ENCODE measurements around the gene PTPA. TPM values are rescaled to one million over a fixed set of nuclear protein-coding genes. Genes with fewer than 3 reads are reported as not detected.

The PTPA gene
- total and polyA plus RNA-seq, 9 of the 15 experiments (the other 6 are each of a cell fraction or from before 2014, with no cell fraction given): 1.7 to 121 (median 72.6) TPM

GRCh38 chr9:129102095-129102525 lies 9.1 kb upstream of the PTPA start:
- in situ Hi-C loops (cut with MboI): no loop called here
- ChIA-PET CTCF (ENCODE audit: low intra/inter-chr PET ratio) (no interaction called here), POLR2A (interaction anchor here (0.6 to 1.4 kb wide), 2 partner anchors 8 to 21 kb away, joined by 3 read pairs; partner anchors contain the start of genes CRAT and DOLPP1)
- peak; percentile 35 to 81 (median 58) for DNase-seq (ENCODE audit: extremely low read depth in 1 of 4, low spot score in 3 of 4)
- intact Hi-C loops (cut with micrococcal nuclease): no loop called here
- Histone ChIP-seq H4K20me1 (replicated peaks; ENCODE audit: control insufficient read depth, insufficient read depth, low read length) (no peaks in the 10 kb centered on the region), H3K79me2 (ENCODE audit: control insufficient read depth, insufficient read depth, low read length) (no peaks in the 10 kb centered on the region), H3K27me3 (ENCODE audit: control insufficient read depth in 2 of 2, insufficient read depth in 2 of 2, low read length in 2 of 2) (no peaks in the 10 kb centered on the region), H3K4me3 (no peak overlapping the region), H3K36me3 (ENCODE audit: control insufficient read depth, insufficient read depth, low read length) (no peaks in the 10 kb centered on the region), H3K9ac (ENCODE audit: insufficient read depth in 1 of 2, low read depth in 2 of 2, low read length in 2 of 2) (peak overlapping the region in 1 of 2 experiments; percentile 72; a peak in 2 of 4 replicates), H3K4me2 (ENCODE audit: insufficient read depth, low read length) (no peak overlapping the region), H2AFZ (ENCODE audit: low read depth, low read length) (no peak overlapping the region), H3K9me1 (ENCODE audit: control insufficient read depth, insufficient read depth, low read length) (peaks cover 3% of the 10 kb centered on the region), H3K27ac (ENCODE audit: extremely low read depth, low read depth, low read length) (no peak overlapping the region), H3K4me1 (replicated peaks in 1 of 2; ENCODE audit: control insufficient read depth in 2 of 2, insufficient read depth in 2 of 2, low read length in 2 of 2) (peaks cover 14 to 34% of the 10 kb centered on the region in 2 experiments), H3K9me3 (replicated peaks; ENCODE audit: control insufficient read depth, insufficient read depth, low read depth, low read length) (no peaks in the 10 kb centered on the region)
- 27% methylated on average over 6 of the region's 13 CpGs for WGBS (ENCODE audit: insufficient coverage, low coverage, missing lambda C conversion rate)
- no TSS peak for BruUV-seq (replicated peaks)
- FAIRE-seq: peak; percentile 52
- ATAC-seq: peak; percentile 57
- TF ChIP-seq ETV6 (IDR thresholded peaks at IDR 0.05; ENCODE audit: borderline replicate concordance in 1 of 2, low read depth in 2 of 2, low read length in 1 of 2) (no peak), ETV6 (CRISPR knock-in tag; IDR thresholded peaks at IDR 0.05; ENCODE audit: borderline replicate concordance) (no peak), MTA3 (IDR thresholded peaks at IDR 0.05; ENCODE audit: borderline replicate concordance) (0 out of 2 replicates have a peak, but pooled peaks have one; percentile 20), ZNF511 (CRISPR knock-in tag; IDR thresholded peaks at IDR 0.05) (no peak), MAFG (tag; conservative IDR thresholded peaks at IDR 0.05) (no peak), HMGN3 (IDR thresholded peaks at IDR 0.05; ENCODE audit: borderline replicate concordance, extremely low read depth, insufficient read length, low read depth, low read length) (no peak), EGR1 (conservative IDR thresholded peaks at IDR 0.05) (peak; percentile 84), ZBTB1 (CRISPR knock-in tag; IDR thresholded peaks at IDR 0.05; ENCODE audit: borderline replicate concordance, low read depth) (no peak), WHSC1 (IDR thresholded peaks at IDR 0.05; ENCODE audit: low read length) (no peak), HOXB6 (CRISPR knock-in tag; IDR thresholded peaks at IDR 0.05; ENCODE audit: borderline replicate concordance) (no peak), ZFPM2 (CRISPR knock-in tag; IDR thresholded peaks at IDR 0.05) (no peak), SRSF3 (IDR thresholded peaks at IDR 0.05; ENCODE audit: insufficient read depth, low read length) (no peak), RFX1 (IDR thresholded peaks at IDR 0.05) (no peak), PRDM10 (IDR thresholded peaks at IDR 0.05; ENCODE audit: partially characterized antibody) (no peak), CTBP1 (IDR thresholded peaks at IDR 0.05; ENCODE audit: borderline replicate concordance) (peak; percentile 12; the same call in 1 of the 2 replicates), ZNF316 (IDR thresholded peaks at IDR 0.05) (peak; percentile 56; the same call in 1 of the 2 replicates), RCOR1 (IDR thresholded peaks at IDR 0.05; ENCODE audit: borderline replicate concordance in 1 of 2, low read depth in 2 of 2, low read length in 2 of 2) (no peak), OTX1 (CRISPR knock-in tag; IDR thresholded peaks at IDR 0.05) (no peak), BCOR (IDR thresholded peaks at IDR 0.05) (no peak), ZC3H8 (IDR thresholded peaks at IDR 0.05) (no peak), ZZZ3 (IDR thresholded peaks at IDR 0.05) (no peak), SMAD2 (IDR thresholded peaks at IDR 0.05; ENCODE audit: low read depth, low read length) (no peak), CBFA2T3 (IDR thresholded peaks at IDR 0.05) (peak; percentile 9; the same call in 1 of the 2 replicates)
